HG03108 (cell line): ENCODE data around the gene IL9.

Experiments
- ATAC-seq: cut with Tn5 transposase; IDR thresholded peaks from one replicate; pipeline ENCODE4 v1.9.1; 2021; ENCODE audit warnings: moderate library complexity; ENCODE audit not compliant: unreplicated experiment

The IL9 gene

DNA sequence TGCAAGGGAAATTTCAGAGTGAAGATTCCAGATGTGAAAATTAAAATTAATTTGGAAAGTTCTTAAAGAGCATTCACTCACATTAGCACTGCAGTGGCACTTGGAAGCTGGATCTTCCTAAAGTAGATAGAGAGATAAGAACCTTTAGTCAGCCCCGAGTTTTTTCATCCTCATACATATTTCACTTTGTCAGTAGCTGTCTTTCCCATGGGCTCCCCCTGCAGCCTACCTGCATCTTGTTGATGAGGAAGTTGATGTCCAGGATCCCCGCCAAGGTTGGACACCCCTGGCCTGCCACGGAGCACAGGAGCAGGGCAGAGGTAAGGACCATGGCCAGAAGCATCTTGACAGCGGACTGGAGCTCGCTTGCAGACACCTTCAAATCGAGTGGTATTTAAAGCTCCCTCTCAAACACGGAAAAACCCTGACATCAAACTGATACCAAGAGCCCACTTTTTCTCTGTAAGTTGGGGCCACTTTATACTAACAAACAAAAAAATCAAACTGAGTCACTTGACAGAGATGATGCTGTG, at the start of gene IL9:
Gene IL9 (minus strand): TSS at position 368 of the 533 bp plus-strand sequence. CDS start 25 bp downstream, at position 343.
- ATAC-seq: no peak

DNA sequence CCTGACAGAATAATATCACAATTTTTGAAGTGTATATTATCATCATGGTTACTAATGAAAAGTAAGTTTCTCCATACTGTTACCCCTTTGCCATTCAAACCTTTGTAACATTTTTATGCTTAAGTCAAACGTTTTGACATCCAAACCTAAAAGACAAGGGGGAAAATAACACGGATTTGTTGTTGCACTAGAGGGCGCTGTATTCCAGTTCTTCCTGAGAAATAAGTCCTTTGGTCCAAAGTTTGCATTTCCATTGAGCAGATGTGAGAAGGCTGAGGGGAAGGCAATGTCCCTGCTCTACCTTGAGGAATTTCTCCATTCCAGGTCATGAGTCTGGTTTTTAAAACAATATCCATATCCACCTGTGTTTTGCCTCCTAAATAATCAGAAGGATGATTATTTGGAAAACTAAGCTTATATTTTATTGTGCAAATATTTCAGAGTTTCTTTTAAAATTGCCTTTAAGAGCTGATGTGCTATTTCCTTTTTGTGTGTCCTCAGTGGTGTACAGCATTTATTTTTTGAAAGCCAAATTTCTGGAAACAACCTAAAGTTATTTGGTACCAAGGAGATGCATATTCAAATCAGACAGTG, 49.4 kb upstream of the IL9 start:
- ATAC-seq: no peak

DNA sequence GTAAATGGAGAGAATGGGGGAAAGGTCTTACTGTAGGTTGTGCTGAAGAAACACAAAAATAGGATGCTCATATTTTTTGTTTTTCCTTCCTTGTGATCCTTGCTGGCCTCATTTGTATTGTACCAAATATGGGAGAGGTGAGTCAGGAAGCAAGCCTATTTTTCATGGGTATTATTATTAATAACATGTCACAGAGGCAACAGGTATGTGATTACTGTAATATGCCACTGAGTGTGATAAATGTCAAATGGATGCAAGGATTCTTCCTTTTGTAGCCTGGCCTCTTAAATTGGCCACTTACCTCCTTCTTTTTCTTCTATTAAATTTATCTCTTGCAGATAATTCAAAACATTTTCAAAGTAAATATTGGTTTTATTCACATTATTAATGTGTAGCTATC, 48.9 kb upstream of the IL9 start:
- ATAC-seq: no peak

DNA sequence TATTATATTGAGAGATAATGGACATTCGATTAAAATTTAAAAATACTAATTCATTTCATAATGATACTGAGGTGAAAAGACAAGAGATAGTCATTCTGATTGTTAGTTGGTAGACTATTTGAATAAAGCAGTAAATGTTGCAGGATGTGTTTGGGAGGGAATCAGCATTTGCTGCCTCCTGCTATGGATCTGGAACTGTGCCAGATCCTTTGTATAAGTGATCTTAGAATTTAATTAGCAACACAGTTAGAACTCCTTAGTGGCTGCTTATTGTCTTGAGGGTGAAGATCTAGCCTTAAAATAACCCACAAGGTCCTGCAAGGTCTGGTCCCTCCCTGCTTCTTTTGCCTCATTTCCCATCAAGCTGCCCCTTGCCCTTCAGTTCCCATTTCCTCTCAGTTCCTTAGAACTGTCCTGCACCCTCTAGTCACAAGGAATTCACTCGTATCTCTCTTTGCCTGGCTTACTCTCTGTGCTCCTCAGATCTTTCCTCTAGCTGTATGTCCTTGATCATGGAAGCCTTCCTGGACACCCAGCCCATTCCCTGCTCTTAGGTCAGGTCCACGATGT, 46.6 kb upstream of the IL9 start:
- no peak for ATAC-seq

DNA sequence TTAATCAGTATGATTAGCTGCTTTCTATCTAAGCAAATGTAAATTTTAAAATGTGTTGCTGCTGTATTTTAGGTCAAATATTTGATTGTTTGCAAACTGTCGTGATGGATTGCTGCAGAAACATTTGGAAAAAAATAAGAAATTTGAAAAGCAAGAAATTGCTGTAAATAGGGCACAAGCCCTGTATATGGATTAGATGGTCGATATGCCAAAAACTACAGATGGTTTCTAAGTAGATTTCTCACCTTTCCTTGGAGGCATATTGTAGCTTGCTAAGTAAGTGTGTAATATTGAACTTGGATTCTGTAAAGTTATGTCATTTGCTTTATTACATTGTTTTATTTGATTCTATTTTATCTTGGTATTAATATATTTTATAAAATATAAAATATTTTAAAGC, 46.1 kb upstream of the IL9 start:
- no peak for ATAC-seq

DNA sequence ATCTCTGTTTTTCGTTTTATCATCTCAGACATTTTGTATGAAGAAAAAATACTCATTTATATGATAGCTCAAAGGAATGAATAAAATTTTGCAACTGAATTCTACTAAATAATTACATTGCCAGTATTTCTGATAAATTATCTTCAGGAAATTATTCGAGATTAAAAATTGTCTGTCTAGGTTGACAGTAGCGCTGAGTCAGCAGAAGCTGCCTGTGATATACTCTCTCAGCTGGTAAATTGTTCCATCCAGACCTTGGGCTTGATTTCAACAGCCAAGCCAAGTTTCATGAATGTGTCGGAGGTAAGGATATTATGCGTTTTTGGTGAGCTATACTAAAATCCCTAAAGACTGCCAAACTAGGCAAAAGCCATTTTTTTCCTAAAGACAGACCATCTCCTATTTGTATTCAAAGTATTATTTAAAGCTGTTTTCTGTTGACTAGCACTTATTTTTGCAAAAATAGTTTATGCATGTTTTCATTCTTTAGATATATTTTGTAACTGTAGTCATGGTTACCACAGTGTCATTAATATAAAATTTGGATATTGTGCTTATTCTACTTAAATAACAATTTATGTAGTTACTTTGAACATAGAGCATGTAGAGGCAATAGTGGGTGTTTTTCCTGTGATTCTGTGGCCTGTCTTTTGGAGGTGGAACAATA, 41.7 kb upstream of the IL9 start:
- no peak for ATAC-seq

DNA sequence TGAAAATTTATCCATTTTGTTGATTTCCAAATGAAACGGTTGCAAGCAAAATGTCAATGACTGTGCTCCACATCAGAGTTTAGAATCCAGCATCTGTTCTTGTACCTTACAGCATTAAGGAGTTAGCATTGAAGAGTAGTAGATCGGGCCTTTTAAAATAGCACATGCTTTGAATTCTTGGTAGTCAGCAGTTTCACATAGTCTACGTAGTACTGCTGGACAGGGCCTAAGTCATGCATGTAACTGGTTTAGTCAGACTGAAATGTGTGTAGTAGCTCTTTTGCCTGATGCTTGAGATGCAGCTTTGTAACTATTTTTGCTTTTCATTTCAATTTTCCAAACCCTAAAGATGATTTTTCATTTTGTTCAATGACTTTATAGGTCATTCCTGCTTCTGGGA, 39.3 kb upstream of the IL9 start:
- no peak for ATAC-seq

DNA sequence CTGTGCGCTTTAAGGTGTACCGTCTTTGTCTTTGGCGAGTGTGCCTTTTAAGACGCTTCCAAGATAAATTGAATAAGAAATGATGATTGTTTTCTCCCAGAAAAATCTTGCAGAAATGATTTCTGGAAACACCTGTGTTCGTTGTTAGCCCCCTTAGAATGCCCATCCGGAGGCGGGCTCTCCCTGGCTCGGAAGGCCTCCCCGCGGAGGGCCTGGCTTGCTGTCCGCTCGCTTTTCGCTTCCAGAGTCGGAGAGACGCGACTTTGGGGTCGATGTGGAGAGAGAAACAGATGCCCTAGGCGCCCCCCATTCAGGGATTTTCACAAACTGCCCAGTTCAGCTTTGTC, 35.3 kb upstream of the IL9 start:
- ATAC-seq: no peak

DNA sequence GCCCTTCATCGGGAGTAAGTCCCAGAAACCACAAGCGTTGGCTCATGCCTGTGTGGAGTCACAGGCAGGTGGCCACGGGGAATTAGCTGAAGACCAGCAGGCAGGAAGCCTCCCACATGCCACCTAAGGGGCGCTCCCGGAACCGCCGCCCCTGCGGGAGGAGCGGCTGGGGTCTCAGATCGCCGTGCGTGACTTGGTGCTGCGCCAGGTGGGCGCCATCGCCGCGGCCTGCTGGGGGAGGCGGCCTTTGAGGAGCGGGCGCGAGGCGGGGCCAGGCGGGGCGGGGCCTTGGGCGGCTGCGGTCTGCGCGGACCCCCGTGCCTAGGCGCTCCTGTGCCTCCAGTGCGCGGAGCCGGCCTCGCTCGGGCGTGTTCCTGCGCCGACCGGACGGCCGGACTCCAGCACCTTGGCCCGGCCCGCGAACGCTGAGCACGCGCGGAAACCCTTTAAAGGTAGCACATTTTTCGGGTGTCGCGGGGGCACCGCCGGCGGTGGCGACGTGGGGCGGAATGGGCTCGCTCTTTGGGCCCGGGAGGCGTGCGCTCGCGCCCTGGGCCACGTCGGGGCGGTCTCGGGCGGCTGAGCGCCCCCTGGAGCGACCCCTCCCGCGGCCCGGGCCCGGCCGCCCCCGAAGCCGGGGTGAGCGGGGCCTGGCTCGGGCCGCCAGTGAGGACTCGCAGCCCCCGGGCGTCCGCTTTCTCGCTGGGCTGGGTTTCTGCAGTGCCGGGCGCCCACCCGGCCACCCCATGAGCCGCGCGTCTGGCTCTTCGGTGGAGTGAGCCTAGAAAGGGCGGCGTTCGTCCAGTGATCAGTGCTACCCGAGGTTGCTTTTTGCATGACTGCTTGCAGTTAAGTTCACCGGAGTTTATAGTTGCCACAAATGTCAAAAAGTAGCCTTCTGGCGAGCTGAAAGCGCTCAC, 34.6 kb upstream of the IL9 start:
- ATAC-seq: no peak

DNA sequence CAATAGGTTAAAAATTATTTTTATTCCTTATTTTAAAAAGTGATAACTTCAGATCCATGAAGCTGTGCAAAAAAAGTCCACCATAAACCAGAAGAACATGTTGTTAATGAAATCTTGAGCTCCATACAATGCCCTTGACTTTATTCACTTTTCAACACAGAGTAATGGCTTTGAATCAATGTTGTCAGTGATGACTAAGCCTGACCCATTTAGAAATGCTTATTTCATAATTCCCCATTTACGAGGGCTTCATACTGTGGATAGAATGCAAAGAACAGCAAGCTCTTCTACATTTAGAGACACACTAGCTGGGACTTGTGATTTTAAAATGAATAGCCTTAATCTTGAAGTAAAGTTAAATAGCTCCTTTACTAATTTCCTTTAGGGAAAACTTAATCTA, 25.7 kb upstream of the IL9 start:
- ATAC-seq: no peak

DNA sequence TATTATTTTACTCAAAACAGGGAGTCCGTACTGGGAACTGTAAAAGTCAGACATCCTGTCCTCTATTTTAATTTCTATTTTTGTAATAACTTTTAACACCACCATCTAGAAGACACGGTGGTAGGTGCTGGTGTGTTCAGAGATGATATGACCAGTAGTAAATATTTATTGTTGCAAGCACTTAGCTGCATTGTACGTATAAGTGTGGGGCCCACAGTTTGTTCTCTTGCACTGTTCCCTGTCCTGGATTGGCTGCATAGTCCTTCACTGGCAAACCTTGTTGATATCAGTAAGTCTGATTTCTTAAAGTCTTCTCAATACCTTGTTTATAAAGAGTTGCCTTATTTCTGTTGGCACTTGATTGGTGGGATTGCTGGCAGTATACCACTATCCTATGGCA, 24.6 kb upstream of the IL9 start:
- ATAC-seq: no peak

DNA sequence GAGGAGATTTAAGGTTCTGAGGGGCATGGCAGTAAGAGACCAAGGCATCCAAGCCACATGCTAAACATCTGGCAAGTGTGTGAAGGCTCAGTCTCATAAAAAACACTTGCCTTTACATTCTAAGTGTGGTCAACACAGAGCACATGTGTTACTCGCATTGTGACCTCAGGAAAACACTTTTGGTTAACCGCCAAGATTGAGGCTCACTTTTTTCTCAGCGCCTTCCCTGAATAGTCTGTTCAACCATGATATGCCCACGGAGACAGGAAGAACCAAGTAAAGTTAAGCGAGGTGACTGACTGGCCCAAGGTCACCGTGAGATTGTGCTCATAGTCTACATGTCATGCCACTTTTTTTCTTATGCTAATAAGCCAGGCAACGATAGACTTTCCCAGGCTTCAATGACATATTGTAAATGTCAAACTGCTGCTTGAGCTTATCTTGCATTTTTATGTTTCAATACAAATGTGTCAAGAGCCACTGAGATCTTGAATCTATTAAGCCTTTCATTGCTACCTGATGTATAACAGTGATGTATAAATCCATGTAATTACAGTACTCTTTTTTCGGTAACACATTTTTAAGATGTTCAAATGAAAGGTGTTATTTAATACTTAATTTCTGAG, 21.1 kb upstream of the IL9 start:
- ATAC-seq: no peak

DNA sequence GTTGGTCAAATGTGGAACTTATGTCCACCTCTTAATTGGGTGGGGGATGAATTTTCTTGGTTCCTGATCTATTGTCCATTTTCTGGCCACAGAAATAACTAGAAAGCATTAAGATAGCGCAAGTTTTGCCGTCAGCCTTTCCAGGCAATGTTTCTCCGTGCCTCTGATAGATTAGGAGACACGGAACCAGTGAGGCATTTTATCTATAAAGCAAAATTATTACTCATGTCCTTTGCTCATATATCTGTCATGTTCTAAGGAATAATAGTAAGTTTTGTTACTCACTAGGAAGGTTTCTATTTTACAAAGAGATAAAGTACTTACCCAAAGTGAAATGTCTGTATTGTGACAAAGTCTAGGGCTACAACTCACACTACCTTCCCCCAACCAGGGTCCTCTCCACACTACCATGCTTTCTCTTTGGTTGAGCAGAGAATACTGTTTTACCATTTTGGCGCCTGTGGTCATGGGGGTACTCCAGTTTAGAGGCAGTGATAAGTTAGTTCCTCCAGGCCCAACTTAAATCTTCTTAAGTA, 19.9 kb upstream of the IL9 start:
- no peak for ATAC-seq

DNA sequence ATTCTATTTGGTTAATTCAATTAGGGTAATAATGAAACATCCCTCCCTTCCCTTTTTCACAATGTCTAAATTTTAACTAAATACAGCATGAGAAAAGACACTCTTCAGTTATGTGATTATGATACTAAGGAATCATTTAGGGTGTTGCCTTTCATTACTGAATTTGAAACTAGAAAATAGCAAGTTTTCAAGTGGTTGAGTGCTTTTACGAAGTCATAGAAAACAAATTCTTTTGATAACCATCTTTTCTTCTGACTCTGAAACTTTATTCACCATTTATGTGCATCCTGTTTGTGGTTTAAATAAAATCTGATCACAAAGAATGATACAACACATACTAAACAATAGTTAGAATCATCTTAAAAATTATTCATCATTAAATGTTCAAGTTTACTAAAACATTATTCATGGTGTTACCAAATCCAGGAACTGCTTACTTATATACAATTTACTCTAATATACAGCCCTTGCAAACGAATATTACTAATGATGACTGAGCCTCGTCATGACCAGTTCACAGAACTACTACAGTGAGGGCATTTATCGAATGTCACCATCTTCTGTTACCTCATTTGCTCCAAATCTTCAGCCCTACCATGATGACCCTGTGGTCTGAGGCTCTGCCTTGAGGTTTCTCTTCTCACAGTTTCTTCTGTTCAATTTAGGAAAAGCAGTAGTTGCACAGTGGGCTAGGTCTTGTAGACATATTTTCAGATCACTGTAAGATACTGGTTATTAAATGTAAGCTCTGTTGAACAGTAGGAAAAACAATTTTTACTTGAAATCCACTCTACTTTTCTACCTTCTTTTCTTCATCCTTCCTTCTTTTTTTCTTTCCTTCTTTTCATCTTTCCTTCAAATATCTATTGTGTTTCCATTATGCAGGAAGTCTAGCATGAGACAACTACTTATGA, 18.3 kb upstream of the IL9 start:
- no peak for ATAC-seq

DNA sequence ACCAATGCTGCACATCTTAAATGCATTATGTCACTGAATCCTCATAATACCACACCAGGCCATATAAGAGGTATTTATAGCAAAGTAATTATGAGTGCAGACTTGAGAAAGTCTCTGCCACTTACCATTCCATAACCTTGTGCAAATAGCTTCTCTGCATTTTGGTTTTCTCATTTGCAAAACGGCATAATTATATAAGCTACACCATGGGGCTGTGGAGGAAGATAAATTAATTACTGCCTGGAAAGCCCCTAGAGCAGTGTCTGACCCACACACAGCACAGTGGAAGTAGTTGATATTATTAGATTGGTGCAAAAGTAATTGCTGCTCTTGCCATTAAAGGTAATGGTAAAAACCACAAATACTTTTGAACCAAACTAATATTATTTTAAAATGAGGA, 9.5 kb upstream of the IL9 start:
- ATAC-seq: no peak

DNA sequence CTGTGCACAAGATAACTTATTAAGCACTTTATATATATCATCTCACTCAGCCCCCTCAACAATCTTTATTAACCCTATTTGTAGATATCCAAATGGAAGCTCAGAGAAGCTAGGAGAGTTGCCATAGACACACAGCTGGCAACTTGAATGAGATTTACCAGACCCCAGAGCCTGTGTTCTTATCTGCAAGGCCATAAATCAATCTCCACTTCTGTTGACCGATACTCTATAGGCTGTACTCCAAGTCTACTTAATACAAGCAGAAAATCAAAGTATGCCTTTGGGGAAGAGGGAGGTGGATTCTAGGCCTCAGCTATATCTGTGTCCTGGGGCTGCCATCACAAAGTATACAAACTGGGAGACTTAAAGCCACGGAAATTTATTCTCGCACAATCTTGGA, 6.0 kb upstream of the IL9 start:
- no peak for ATAC-seq

DNA sequence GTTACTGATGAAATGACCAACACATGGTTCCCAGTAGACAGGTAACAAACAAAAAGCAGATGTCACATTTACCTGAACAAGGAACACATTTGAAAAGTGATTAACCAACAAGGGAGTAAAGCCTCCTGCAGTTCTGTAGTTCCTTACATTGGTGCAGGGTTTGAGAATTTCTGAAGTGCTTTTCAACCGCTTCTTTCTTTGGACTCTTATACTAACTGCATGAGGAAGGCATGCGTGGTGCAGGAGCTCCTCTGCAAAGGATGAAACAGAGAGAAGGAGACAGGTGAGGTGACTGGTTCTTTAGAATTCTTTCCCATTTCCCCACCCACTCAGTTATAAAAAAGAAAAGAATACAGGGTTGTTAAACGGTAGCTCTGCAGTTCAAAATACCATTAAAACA, 4.6 kb upstream of the IL9 start:
- ATAC-seq: no peak

DNA sequence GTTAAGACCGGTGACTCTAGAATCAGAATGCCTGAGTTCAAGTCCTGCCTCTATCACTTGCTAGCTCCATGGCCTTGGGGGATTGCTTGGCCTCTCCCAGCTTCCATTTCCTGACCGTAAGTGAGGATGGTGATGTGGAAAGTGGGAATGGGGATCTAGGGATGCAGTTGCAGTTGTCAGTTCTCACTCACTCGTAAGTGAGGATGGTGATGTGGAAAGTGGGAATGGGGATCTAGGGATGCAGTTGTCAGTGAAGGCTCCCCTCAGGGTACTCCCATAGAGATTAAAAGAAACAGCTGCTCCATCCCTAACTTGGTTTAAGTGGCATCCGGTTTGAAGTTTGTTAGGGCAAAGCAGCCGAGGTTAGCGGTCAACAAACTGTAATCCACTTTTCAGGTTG, 3.0 kb upstream of the IL9 start:
- no peak for ATAC-seq

DNA sequence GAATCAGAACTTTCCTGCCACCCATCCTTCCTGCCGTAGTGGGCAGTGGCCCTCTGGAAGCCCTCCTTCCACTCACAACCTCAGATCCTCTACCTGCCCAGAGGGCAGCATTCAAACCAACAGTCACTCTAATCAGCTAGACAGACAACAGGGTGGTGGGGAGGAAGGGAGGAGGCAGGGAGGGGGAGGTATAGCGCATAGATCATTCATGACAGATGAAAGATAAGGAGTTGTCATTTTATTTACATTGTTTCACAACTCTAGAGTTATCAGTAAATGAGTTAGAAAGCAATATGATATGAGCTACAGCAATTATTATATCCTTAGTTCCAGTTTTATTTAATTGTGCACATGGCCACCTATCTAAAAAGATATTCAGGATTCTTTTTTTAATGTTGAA, 852 bp downstream of the IL9 start:
- ATAC-seq: no peak

DNA sequence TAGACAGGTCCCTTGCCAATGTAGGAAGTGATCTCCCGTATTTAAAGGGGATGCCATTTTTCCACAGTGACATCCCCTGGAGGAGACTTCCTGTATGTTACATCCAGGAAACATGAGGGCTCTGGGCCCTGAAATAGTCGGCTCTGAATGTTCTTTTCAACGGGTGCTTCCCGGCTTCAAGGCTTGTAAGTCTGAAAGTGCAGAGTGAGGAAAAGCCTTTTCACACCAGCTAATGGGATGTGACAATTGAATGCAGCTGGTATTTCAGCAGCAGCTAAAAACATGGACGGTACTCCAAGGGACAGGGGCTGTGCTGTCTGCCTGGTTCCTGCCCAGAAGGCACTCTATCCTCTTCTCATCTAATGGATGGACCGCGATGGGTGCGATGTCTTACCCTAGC, 1.4 kb downstream of the IL9 start:
- ATAC-seq: no peak
